OCI-LY1 (cell line): ENCODE data around the gene STRIP1.

Source experiments
- H2AFZ ChIP-seq: fragments of 200-600 bp; sonication (generic), shearing (Covaris generic); 2 replicates; pipeline ENCODE4 v1.6.0; 2014; ENCODE audit warnings: antibody characterized with exemption, mild to moderate bottlenecking, low read length
- H3F3A ChIP-seq: fragments of 200-600 bp; sonication (generic), shearing (Covaris generic); 2 replicates; pipeline ENCODE4 v1.6.0; 2014; ENCODE audit warnings: mild to moderate bottlenecking, antibody characterized with exemption, low read length, moderate library complexity; ENCODE audit not compliant: insufficient read depth
- H3K27ac ChIP-seq: fragments of 200-600 bp; sonication (generic); 2 replicates; pipeline ENCODE4 v1.5.1; 2014; ENCODE audit warnings: low read length, mixed run types, mild to moderate bottlenecking, low read depth; ENCODE audit not compliant: poor library complexity, severe bottlenecking
- H3K27me3 ChIP-seq: fragments of 200-600 bp; sonication (generic); 2 replicates; pipeline ENCODE4 v1.6.0; 2014; ENCODE audit warnings: antibody characterized with exemption, mild to moderate bottlenecking, low read length, moderate library complexity; ENCODE audit not compliant: insufficient read depth
- H3K36me3 ChIP-seq: fragments of 200-600 bp; sonication (generic); 2 replicates; pipeline ENCODE4 v1.6.1; 2014; ENCODE audit warnings: mild to moderate bottlenecking, antibody characterized with exemption, low read length, moderate library complexity, mixed read lengths; ENCODE audit not compliant: insufficient read depth
- H3K4me1 ChIP-seq: fragments of 200-600 bp; sonication (generic); 2 replicates; pipeline ENCODE4 v1.5.1; 2014; ENCODE audit warnings: mild to moderate bottlenecking, low read length, moderate library complexity; ENCODE audit not compliant: insufficient read depth, severe bottlenecking
- H3K4me2 ChIP-seq: fragments of 200-600 bp; sonication (generic), shearing (Covaris generic); 2 replicates; pipeline ENCODE4 v1.6.1; 2014; ENCODE audit warnings: low read length
- H3K4me3 ChIP-seq: fragments of 200-600 bp; sonication (generic); 2 replicates; pipeline ENCODE4 v1.5.1; 2014; ENCODE audit warnings: low read length, low read depth, mild to moderate bottlenecking, mixed read lengths; ENCODE audit not compliant: poor library complexity, severe bottlenecking
- H3K79me2 ChIP-seq: fragments of 200-600 bp; shearing (Covaris generic); 2 replicates; pipeline ENCODE4 v1.6.1; 2016; ENCODE audit warnings: mixed run types, low read length, mixed read lengths; ENCODE audit not compliant: insufficient read depth
- H3K9ac ChIP-seq: fragments of 200-600 bp; sonication (generic), shearing (Covaris generic); 2 replicates; pipeline ENCODE4 v1.6.1; 2014; ENCODE audit warnings: mild to moderate bottlenecking, low read length, mixed read lengths
- H3K9me2 ChIP-seq: fragments of 200-600 bp; sonication (generic), shearing (Covaris generic); 2 replicates; pipeline ENCODE4 v1.6.1; 2014; ENCODE audit warnings: low read depth, mild to moderate bottlenecking, low read length, mixed read lengths
- H3K9me3 ChIP-seq: fragments of 200-600 bp; shearing (Covaris generic); 2 replicates; pipeline ENCODE4 v1.6.1; 2014; ENCODE audit warnings: low read length, mixed read lengths
- H4K20me1 ChIP-seq: fragments of 200-600 bp; sonication (generic), shearing (Covaris generic); 2 replicates; pipeline ENCODE4 v1.6.0; 2016; ENCODE audit warnings: mild to moderate bottlenecking, low read length; ENCODE audit not compliant: insufficient read depth
- CTCF ChIP-seq: fragments of 200-600 bp; sonication (generic), shearing (Covaris generic); IDR thresholded peaks from 2 replicates; pipeline ENCODE4 v1.5.1; 2017; ENCODE audit warnings: mild to moderate bottlenecking, antibody characterized with exemption, low read length, moderate library complexity, mixed read lengths
- EZH2 ChIP-seq: fragments of 200-600 bp; sonication (generic), shearing (Covaris generic); IDR thresholded peaks from 2 replicates; pipeline ENCODE4 v1.8.0; 2017; ENCODE audit warnings: borderline replicate concordance, mixed run types, mild to moderate bottlenecking, antibody characterized with exemption, low read length, moderate library complexity, mixed read lengths

STRIP1 gene

GRCh38 chr1:110062612-110063011 is 28.2 kb downstream of the STRIP1 start:
- H3K36me3 ChIP-seq = peaks cover 8% of the 10 kb centered on the region
- no peak overlapping the region for H3K4me2 ChIP-seq
- TF ChIP-seq EZH2 (no peak), CTCF (no peak)

GRCh38 chr1:110063781-110064180 is 29.4 kb downstream of the STRIP1 start:
- H3K79me2 ChIP-seq = no peaks in the 10 kb centered on the region
- H3K27me3 ChIP-seq = no peaks in the 10 kb centered on the region; the same call in 1 of the 2 replicates
- no peaks in the 10 kb centered on the region for H3F3A ChIP-seq
- H3K4me3 ChIP-seq = no peak overlapping the region
- H3K9me3 ChIP-seq = no peaks in the 10 kb centered on the region
- no peak overlapping the region for H3K4me2 ChIP-seq
- H3K27ac ChIP-seq = no peak overlapping the region
- TF ChIP-seq EZH2 = no peak
- TF ChIP-seq CTCF = no peak
- H4K20me1 ChIP-seq = no peaks in the 10 kb centered on the region
- peaks cover 2% of the 10 kb centered on the region for H3K36me3 ChIP-seq
- no peaks in the 10 kb centered on the region for H3K9me2 ChIP-seq
- H3K9ac ChIP-seq = no peak overlapping the region
- H2AFZ ChIP-seq = no peak overlapping the region
- H3K4me1 ChIP-seq = no peaks in the 10 kb centered on the region

More at GRCh38 chr1:110062612-110063011, 28.2 kb downstream of the STRIP1 start:
- H3K9ac ChIP-seq = no peak overlapping the region
- H3K9me3 ChIP-seq = no peaks in the 10 kb centered on the region
- H3K4me1 ChIP-seq = no peaks in the 10 kb centered on the region
- no peaks in the 10 kb centered on the region for H3K79me2 ChIP-seq
- H3K27ac ChIP-seq = no peak overlapping the region
- no peaks in the 10 kb centered on the region for H3K9me2 ChIP-seq
- H3K4me3 ChIP-seq = no peak overlapping the region
- H3F3A ChIP-seq = no peaks in the 10 kb centered on the region
- no peak overlapping the region for H2AFZ ChIP-seq
- no peaks in the 10 kb centered on the region for H3K27me3 ChIP-seq
- no peaks in the 10 kb centered on the region for H4K20me1 ChIP-seq

GRCh38 chr1:110064576-110065337 is 30.3 kb downstream of the STRIP1 start:
- Histone ChIP-seq H3F3A (no peaks in the 10 kb centered on the region), H3K4me3 (no peak overlapping the region), H3K27me3 (no peaks in the 10 kb centered on the region; the same call in 1 of the 2 replicates), H2AFZ (no peak overlapping the region), H4K20me1 (no peaks in the 10 kb centered on the region), H3K27ac (no peak overlapping the region), H3K79me2 (no peaks in the 10 kb centered on the region), H3K4me1 (no peaks in the 10 kb centered on the region), H3K9me2 (no peaks in the 10 kb centered on the region), H3K36me3 (no peaks in the 10 kb centered on the region; the same call in 1 of the 2 replicates), H3K4me2 (no peak overlapping the region), H3K9ac (no peak overlapping the region), H3K9me3 (no peaks in the 10 kb centered on the region)
- no peak for TF ChIP-seq CTCF
- no peak for TF ChIP-seq EZH2
